ENCODE data around the gene PIP5K1C.

The PIP5K1C gene

DNA sequence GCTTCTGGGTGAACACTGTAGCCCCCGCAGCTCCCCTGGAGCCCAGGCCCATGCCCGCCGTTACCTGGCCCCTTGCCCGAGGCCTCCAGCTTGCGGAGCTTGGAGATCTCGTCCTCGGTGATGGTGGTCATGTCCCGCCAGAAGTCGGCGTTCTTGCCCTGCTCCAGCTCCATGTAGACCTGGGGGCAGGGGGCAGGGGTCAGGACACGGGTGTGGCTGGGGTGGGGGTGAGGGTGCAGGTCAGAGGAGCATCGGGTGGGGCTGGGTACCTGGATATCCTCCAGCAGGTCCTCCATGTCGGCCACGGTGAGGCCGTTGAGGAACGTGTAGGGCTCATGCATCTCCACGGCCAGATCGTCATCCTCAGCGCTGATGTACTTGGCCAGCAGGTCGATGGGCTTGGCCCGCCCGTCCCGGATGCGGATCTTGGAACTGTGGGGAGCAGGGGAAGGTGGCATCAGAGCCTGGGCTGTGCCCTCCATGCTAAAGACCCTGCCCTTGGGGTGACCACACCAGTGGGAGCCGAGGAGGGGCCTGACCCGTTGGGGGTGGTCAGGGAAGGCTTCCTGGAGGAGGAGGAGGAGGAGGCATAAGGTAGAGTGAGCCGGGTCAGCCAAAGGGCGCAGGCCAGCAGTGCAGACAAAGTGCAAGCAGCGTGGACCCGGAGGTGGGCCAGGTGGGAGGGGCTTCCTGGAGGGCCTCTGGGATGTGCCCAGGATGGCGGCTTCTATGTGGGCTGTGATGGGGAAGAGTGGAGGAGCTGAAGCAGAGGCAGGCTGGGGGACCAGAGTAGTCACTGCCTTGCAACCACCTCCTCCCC, 81.2 kb downstream of the PIP5K1C start:
- no peak overlapping the region for H3K27ac ChIP-seq
- TF ChIP-seq, protein P1, sequence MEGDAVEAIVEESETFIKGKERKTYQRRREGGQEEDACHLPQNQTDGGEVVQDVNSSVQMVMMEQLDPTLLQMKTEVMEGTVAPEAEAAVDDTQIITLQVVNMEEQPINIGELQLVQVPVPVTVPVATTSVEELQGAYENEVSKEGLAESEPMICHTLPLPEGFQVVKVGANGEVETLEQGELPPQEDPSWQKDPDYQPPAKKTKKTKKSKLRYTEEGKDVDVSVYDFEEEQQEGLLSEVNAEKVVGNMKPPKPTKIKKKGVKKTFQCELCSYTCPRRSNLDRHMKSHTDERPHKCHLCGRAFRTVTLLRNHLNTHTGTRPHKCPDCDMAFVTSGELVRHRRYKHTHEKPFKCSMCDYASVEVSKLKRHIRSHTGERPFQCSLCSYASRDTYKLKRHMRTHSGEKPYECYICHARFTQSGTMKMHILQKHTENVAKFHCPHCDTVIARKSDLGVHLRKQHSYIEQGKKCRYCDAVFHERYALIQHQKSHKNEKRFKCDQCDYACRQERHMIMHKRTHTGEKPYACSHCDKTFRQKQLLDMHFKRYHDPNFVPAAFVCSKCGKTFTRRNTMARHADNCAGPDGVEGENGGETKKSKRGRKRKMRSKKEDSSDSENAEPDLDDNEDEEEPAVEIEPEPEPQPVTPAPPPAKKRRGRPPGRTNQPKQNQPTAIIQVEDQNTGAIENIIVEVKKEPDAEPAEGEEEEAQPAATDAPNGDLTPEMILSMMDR (conservative IDR thresholded peaks at IDR 0.05) = peak; percentile 4; the same call in 1 of the 2 replicates

DNA sequence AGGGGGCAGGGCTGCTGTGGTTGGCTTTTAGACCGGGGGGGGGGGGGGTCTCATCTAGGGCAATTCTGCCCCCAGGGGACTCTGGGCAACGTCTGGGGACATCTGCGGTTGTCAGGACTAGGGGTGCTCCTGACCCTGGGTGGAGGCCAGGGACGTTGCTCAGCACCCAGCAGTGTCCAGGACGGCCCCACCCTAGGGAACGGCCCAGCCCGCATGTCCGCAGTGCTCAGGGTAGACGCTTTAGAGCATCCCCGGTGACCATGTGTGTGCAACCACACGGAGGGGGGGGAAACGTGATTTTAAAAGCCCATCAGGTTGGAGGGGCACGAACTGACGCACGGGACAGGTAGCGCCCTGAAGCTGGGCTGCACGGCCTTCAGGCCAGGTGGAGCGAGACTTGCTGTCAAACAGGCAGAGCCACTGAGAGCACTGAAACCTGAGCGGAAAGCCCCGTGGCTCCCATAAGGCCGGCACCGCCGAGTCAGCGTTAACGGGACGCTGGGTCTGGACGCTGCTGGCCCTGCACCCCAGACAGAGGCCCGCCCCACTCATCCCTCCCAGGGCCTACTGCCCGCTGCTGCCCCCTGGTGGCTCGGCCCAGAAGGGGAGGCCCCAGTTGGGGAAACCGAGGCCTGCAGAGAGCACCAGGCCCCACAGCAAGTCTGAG, 82.0 kb downstream of the PIP5K1C start:
- TF ChIP-seq, protein P1 (conservative IDR thresholded peaks at IDR 0.05) = peak; percentile 68
- H3K27ac ChIP-seq = no peak overlapping the region

DNA sequence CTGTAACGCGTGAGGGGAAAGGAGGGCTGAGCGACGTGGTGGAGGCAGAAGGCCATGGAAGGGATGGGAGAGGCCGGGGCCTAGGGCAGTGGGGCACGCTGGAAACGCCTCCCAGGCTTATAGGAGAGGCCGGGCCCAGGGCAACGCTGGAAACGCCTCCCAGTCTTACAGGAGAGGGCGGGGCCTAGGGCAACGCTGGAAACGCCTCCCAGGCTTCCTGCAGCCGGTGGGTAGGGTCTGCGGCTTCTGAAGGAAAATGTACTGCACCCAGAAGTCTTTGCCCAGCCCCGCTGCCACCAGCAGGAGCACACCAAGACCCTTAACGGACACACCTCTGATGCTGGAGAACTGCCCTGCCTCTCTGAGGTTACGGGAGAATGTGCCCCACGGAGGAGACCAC, 82.8 kb downstream of the PIP5K1C start:
- H3K27ac ChIP-seq = no peak overlapping the region

DNA sequence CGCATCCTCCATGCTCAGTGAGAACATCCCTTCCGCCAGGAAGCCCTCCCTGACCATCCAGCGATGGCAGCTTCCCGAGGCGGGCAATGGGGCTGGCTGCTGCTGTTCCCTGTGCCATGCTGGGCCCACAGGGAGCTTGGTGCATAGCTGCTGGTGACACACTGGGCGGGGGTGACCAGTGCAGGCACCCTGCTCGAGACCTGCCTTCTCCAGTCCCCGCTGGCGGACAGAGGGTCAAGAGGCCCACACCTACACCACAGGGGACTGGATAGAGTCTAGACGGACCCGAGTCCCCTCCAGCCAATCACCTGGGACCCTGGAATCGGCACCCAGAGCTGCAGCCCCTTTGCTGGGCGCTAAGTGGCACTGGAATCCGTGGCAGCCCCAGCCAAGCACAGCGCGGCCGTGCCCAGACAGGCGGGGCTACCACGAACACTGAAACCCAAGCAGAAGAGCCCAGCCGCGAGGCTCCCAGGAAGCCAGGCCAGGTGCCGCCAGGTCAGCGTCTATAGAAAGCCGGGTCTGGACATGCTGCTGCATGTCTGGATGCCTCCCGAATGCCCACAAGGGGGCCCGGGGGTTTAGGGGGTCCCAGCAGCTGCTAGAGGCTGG, 84.6 kb downstream of the PIP5K1C start:
- H3K27ac ChIP-seq = no peak overlapping the region
- TF ChIP-seq, protein P1 (conservative IDR thresholded peaks at IDR 0.05) = no peak

More for the DNA sequence above, 82.8 kb downstream of the PIP5K1C start:
- TF ChIP-seq, protein P1 (conservative IDR thresholded peaks at IDR 0.05) = no peak

DNA sequence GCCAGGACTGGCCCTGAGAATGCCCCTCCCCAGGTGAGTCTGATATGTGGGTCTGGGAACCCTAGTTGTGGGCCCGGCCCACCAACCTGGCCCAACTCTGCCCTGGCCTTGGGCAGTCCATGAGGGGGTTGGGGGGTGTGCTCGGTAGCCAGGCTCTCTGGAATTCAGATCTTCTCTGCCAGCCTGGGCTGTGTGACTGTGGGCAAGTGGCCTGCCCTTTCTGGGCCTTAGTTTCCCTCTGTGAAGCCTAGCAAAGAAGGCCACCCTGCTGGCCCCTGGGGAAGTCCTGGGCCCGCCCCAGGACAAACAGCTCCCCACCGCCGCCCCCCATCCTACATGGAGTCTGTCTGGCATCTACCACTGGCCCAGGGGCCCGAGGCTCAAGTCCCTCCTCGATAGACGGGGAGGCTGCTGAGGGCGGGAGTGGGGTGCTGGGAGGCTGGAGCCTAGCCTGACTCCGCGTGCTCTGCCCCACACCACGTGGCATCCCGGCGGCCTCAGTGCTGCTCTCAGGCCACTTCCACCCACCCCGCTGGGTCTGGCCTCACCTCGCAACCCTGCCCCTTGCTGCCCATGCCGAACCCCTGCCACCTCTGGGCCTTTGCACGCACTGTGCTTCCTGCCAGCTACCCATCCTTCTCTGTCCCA, 85.3 kb downstream of the PIP5K1C start:
- no peak overlapping the region for H3K27ac ChIP-seq
- TF ChIP-seq, protein P1 (conservative IDR thresholded peaks at IDR 0.05) = no peak

DNA sequence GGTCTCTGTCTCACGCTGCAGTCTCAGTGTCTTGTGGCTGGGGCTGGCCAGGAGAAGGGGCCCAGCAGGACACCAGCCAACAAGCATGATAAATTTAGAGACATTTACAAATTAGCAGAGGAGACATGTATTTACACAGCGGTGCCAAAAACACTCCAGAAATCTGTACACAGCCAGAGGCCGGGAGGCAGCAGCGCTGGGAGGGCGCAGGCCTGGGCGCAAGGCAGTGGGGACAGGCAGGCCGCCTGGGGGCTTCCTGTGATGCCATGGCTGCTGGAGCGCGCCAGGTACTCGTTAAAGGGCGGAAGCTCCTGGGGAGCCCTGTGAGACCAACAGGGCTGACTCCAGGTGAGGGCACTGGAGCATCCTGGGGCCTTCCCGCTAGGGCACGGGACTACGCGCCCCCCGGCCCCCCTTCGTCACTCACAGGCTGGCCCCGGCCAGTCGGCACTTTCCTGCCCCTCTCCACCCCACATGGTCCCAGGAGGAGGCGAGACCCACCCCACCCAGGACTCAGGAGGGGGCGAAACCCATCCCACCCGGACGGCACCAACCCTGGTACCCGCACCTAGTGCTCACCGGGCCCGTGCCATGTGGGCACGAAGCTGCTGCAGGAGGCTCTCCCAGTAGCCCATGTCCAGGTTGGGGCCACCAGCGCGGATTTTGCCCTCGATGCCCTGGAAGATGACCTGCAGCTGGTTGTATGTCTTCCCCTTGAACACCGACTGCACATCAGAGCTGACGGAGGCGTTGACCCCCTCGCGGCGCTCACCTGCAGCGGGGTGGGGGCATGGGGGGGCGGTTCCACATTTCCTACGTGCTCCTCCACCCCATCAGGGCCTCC, 86.2 kb downstream of the PIP5K1C start:
- TF ChIP-seq, protein P1 (conservative IDR thresholded peaks at IDR 0.05) = no peak
- H3K27ac ChIP-seq = no peak overlapping the region

All from VCaP (cell line).